K562 (cell line): ENCODE measurements around the gene ZNF32. TPM values are rescaled to one million over a fixed set of nuclear protein-coding genes. Genes with fewer than 3 reads are reported as not detected.

Experiments
- ARID2 ChIP-seq: fragments of 450-650 bp; IDR thresholded peaks from 2 replicates; pipeline ENCODE4 v1.6.1; 2017; ENCODE audit warnings: antibody characterized with exemption, mild to moderate bottlenecking
- CBX1 ChIP-seq: sonication (generic); IDR thresholded peaks from 2 replicates; pipeline ENCODE4 v1.6.1; 2016; ENCODE audit warnings: antibody characterized with exemption, low read depth, mild to moderate bottlenecking
- CBX5 ChIP-seq: IDR thresholded peaks from 2 replicates; pipeline ENCODE4 v1.6.1; 2014; ENCODE audit warnings: low read depth, borderline replicate concordance
- CHD4 ChIP-seq: fragments of 200-600 bp; sonication (generic); IDR thresholded peaks from 3 replicates; pipeline ENCODE4 v1.6.1; 2012; ENCODE audit warnings: low read depth, mild to moderate bottlenecking, mixed read lengths, low read length, inconsistent platforms; ENCODE audit not compliant: insufficient read depth, insufficient replicate concordance, poor library complexity, severe bottlenecking
- FOXP1 ChIP-seq: sonication (generic); formaldehyde crosslinking; IDR thresholded peaks from 2 replicates; pipeline ENCODE4 v1.8.0; 2022; ENCODE audit warnings: mild to moderate bottlenecking, missing genetic modification reagents
- HMG20A ChIP-seq: fragments of 450-650 bp; formaldehyde crosslinking; conservative IDR thresholded peaks from 2 replicates; pipeline ENCODE4 v1.4.0; 2020; ENCODE audit warnings: mild to moderate bottlenecking, mixed read lengths
- KLF6 ChIP-seq: fragments of 250-450 bp; sonication (Bioruptor Pico); IDR thresholded peaks from 2 replicates; pipeline ENCODE4 v1.4.0; 2020; ENCODE audit warnings: mild to moderate bottlenecking, moderate library complexity, borderline replicate concordance
- MCM5 ChIP-seq: fragments of 450-650 bp; IDR thresholded peaks from 2 replicates; pipeline ENCODE4 v1.6.1; 2016; ENCODE audit warnings: low read depth
- NELFE ChIP-seq: IDR thresholded peaks from 2 replicates; pipeline ENCODE4 v1.6.1; 2011; ENCODE audit warnings: mild to moderate bottlenecking; ENCODE audit not compliant: insufficient read depth, insufficient read length
- PML ChIP-seq: IDR thresholded peaks from 2 replicates; pipeline ENCODE4 v1.6.1; 2012; ENCODE audit warnings: low read length, inconsistent platforms
- PPARD ChIP-seq: fragments of 250-450 bp; sonication (Bioruptor Pico); IDR thresholded peaks from 2 replicates; pipeline ENCODE4 v1.8.0; 2022; ENCODE audit warnings: inconsistent platforms, mild to moderate bottlenecking, moderate library complexity
- SRF ChIP-seq, 2 experiments: fragments of 250-450, 450-650 bp in 1 of 2; sonication (Bioruptor Pico) in 1 of 2; sonication (generic) in 1 of 2; formaldehyde crosslinking; IDR thresholded peaks; 2 replicates each; pipeline versions ENCODE4 v1.5.0 to v1.5.1; 2020 to 2022; ENCODE audit warnings: mild to moderate bottlenecking in 1 of 2, missing genetic modification reagents in 1 of 2
- TAF9B ChIP-seq: fragments of 450-650 bp; IDR thresholded peaks from 2 replicates; pipeline ENCODE4 v1.6.1; 2018; ENCODE audit warnings: mild to moderate bottlenecking; ENCODE audit not compliant: partially characterized antibody
- TEAD1 ChIP-seq, 2 experiments: fragments of 450-650 bp in 1 of 2; sonication (generic) in 1 of 2; formaldehyde crosslinking; IDR thresholded peaks; 2 replicates each; pipeline versions ENCODE4 v1.4.0 to v1.8.0; 2020 to 2022; ENCODE audit warnings: mild to moderate bottlenecking in 2 of 2, missing genetic modification reagents in 1 of 2
- polyA plus RNA-seq, 8 experiments: library from polyadenylated mRNA; depleted of rRNA in 4 of 8; stranded (reverse) in 5 of 8; unstranded in 3 of 8; fragments of >200 nt; fragmentation: Nextera tagmentation in 2 of 8; fragmentation: Illumina TruSeq in 1 of 8; extraction: Ambion mirVana in 2 of 8; extraction: Trizol in 1 of 8; gene quantifications; 2 replicates each; pipeline versions ENCODE4 v1.2.1 to v1.2.3, GENCODE V29; 2011 to 2014; ENCODE audit warnings: inconsistent platforms in 1 of 8, missing spikeins in 1 of 8
- total RNA-seq, 7 experiments: library from RNA; depleted of rRNA in 6 of 7; stranded (reverse); fragments of >200 nt in 6 of 7; fragmentation: Illumina TruSeq in 2 of 7; extraction: Trizol in 2 of 7; gene quantifications; 2 replicates each; pipeline versions ENCODE4 v1.2.1 to v1.2.3, GENCODE V29; 2011 to 2021; ENCODE audit warnings: low replicate concordance in 1 of 7
- TF ChIP-seq, protein P1 (sequence below): sonication (generic); formaldehyde crosslinking; IDR thresholded peaks from 2 replicates; pipeline ENCODE4 v1.8.0; 2022; ENCODE audit warnings: missing genetic modification reagents, mild to moderate bottlenecking, moderate library complexity, borderline replicate concordance
- TF ChIP-seq, protein P2 (sequence below): fragments of 200-800 bp; sonication (Bioruptor generic); IDR thresholded peaks from 2 replicates; pipeline ENCODE4 v1.6.1; 2017; ENCODE audit warnings: missing genetic modification characterization, missing compliant biosample characterization
- TF ChIP-seq, protein P3 (sequence below): conservative IDR thresholded peaks from 2 replicates; pipeline ENCODE4 v1.6.1; 2011; ENCODE audit warnings: low read depth, mild to moderate bottlenecking, low read length; ENCODE audit not compliant: control insufficient read depth
- TF ChIP-seq, protein P4 (sequence below): fragments of 450-650 bp; IDR thresholded peaks from 2 replicates; pipeline ENCODE4 v1.6.1; 2016

The ZNF32 gene
- total and polyA plus RNA-seq, 9 of the 15 experiments (the other 6 are each of a cell fraction or from before 2014, with no cell fraction given) = 17.3 to 57.0 (median 26.3) TPM

DNA sequence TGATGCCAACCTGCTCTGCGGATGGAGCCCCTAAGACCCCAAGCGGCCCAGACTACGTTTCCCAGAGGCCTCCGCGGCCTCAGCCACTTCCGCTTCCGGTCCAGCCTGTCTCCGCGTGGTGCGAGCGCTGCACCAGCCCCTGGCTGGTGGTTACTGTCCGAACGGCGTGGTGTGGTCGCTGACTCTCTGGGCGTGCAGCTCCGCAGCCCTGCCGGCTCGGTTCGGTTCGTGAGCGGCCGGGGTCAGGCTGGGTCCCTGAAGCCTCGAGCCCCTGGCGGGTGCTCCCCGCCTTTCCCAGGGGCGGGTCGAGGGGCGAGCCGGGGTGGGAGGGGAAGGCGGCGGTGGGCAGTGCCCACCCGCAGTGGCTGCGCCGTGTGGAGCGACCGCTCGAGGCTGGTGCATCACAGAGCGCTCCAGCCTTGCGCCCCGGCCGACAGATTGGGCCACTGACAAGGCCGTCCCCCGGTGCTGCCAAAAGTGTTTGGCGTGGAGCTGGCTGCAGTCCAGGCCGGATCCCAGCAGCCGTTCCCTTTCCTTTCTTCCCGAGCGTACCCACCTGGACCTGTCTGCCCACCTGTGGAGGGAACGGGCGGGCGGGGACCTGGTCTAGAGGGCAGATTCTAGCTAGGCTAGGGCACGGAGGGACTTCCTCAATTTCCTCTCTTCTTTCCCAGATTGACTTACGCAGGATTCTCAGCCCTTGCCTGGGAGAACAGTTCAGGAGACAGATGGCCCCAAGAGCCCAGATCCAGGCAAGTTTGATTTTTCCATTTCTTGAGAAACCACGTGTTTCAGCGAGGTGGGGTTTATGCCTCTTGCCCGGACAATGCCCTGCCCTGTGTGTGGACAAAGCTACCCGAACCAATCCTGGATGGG is 42.1 kb downstream of the ZNF32 start, which contains the start of gene ZNF485 (continued):
- TF ChIP-seq, protein P1, sequence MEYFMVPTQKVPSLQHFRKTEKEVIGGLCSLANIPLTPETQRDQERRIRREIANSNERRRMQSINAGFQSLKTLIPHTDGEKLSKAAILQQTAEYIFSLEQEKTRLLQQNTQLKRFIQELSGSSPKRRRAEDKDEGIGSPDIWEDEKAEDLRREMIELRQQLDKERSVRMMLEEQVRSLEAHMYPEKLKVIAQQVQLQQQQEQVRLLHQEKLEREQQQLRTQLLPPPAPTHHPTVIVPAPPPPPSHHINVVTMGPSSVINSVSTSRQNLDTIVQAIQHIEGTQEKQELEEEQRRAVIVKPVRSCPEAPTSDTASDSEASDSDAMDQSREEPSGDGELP (CRISPR knock-in tag) = peak; percentile 86
- TF ChIP-seq, protein P2, sequence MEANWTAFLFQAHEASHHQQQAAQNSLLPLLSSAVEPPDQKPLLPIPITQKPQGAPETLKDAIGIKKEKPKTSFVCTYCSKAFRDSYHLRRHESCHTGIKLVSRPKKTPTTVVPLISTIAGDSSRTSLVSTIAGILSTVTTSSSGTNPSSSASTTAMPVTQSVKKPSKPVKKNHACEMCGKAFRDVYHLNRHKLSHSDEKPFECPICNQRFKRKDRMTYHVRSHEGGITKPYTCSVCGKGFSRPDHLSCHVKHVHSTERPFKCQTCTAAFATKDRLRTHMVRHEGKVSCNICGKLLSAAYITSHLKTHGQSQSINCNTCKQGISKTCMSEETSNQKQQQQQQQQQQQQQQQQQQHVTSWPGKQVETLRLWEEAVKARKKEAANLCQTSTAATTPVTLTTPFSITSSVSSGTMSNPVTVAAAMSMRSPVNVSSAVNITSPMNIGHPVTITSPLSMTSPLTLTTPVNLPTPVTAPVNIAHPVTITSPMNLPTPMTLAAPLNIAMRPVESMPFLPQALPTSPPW = peak; percentile 50; the same call in 1 of the 2 replicates
- TF ChIP-seq PPARD = no peak
- TF ChIP-seq FOXP1 (CRISPR knock-in tag) = peak; percentile 79; the same call in 1 of the 2 replicates
- no peak for TF ChIP-seq HMG20A (CRISPR knock-in tag)
- TF ChIP-seq, protein P3, sequence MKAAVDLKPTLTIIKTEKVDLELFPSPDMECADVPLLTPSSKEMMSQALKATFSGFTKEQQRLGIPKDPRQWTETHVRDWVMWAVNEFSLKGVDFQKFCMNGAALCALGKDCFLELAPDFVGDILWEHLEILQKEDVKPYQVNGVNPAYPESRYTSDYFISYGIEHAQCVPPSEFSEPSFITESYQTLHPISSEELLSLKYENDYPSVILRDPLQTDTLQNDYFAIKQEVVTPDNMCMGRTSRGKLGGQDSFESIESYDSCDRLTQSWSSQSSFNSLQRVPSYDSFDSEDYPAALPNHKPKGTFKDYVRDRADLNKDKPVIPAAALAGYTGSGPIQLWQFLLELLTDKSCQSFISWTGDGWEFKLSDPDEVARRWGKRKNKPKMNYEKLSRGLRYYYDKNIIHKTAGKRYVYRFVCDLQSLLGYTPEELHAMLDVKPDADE = peak; percentile 97
- no peak for TF ChIP-seq SRF (CRISPR knock-in tag; IDR thresholded peaks at IDR 0.05)
- TF ChIP-seq TEAD1 (CRISPR knock-in tag; IDR thresholded peaks at IDR 0.05) = peak in 1 of 2 experiments; percentile 84; a peak in 1 of 4 replicates
- TF ChIP-seq CHD4 = no peak
- TF ChIP-seq TAF9B = peak; percentile 23
- TF ChIP-seq NELFE = no peak
- TF ChIP-seq CBX1 = peak; percentile 90; the same call in 1 of the 2 replicates
- 0 out of 2 replicates have a peak, but pooled peaks have one; percentile 31 for TF ChIP-seq PML
- 0 out of 2 replicates have a peak, but pooled peaks have one; percentile 34 for TF ChIP-seq CBX5
- no peak for TF ChIP-seq ARID2
- no peak for TF ChIP-seq KLF6
- no peak for TF ChIP-seq MCM5
- TF ChIP-seq, protein P4, sequence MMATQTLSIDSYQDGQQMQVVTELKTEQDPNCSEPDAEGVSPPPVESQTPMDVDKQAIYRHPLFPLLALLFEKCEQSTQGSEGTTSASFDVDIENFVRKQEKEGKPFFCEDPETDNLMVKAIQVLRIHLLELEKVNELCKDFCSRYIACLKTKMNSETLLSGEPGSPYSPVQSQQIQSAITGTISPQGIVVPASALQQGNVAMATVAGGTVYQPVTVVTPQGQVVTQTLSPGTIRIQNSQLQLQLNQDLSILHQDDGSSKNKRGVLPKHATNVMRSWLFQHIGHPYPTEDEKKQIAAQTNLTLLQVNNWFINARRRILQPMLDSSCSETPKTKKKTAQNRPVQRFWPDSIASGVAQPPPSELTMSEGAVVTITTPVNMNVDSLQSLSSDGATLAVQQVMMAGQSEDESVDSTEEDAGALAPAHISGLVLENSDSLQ = peak; percentile 65
